SK-N-SH (cell line): ENCODE results near the gene LCMT2. TPM values are rescaled to one million over a fixed set of nuclear protein-coding genes. Genes with fewer than 3 reads are reported as not detected.

ENCODE experiments used
- CTCF ChIA-PET: fragments of 300-600, 350-600 bp; formaldehyde crosslinking; extraction: SDS; loops from one replicate; lab custom pipeline; 2021; lab: Yijun Ruan, JAX
- POLR2A ChIA-PET: fragments of 350-600 bp; sonication (Branson Sonifier 250); formaldehyde crosslinking; extraction: SDS; loops from one replicate; lab custom pipeline; 2020; ENCODE audit warnings: antibody characterized with exemption, inconsistent platforms; lab: Yijun Ruan, JAX
- DNase-seq: peaks from one replicate; pipeline ENCODE4 v3.0.0; 2012
- H2AFZ ChIP-seq: fragments of 200-600 bp; sonication (generic); 2 replicates; pipeline ENCODE4 v1.8.1; 2016; ENCODE audit warnings: antibody characterized with exemption, mild to moderate bottlenecking, low read depth
- H3F3A ChIP-seq: fragments of 200-600 bp; sonication (generic); replicated peaks from 2 replicates; pipeline ENCODE3; 2016; ENCODE audit warnings: antibody characterized with exemption, mild to moderate bottlenecking; ENCODE audit not compliant: insufficient read depth
- H3K27ac ChIP-seq, 2 experiments: fragments of 200-500 bp in 1 of 2; fragments of 200-600 bp in 1 of 2; sonication (Bioruptor generic) in 1 of 2; sonication (generic), shearing (Covaris generic) in 1 of 2; 2 replicates each; pipeline versions ENCODE4 v1.5.1 to v1.6.1; 2014 to 2016; ENCODE audit warnings: low read depth in 2 of 2, inconsistent platforms in 1 of 2, low read length in 1 of 2, mild to moderate bottlenecking in 1 of 2, mixed read lengths in 1 of 2
- H3K27me3 ChIP-seq: fragments of 200-600 bp; sonication (generic), shearing (Covaris generic); 2 replicates; pipeline ENCODE4 v1.6.1; 2016; ENCODE audit warnings: mixed run types; ENCODE audit not compliant: insufficient read depth
- H3K36me3 ChIP-seq, 2 experiments: fragments of 200-500 bp in 1 of 2; fragments of 200-600 bp in 1 of 2; sonication (Bioruptor generic) in 1 of 2; sonication (generic) in 1 of 2; replicated peaks in 1 of 2; 2 replicates each; pipeline versions ENCODE3 to v1.5.1; 2014 to 2016; ENCODE audit warnings: low read length in 1 of 2, mild to moderate bottlenecking in 1 of 2; ENCODE audit not compliant: insufficient read depth in 2 of 2, control insufficient read depth in 1 of 2
- H3K4me1 ChIP-seq, 2 experiments: fragments of 200-500 bp in 1 of 2; fragments of 200-600 bp in 1 of 2; sonication (Bioruptor generic) in 1 of 2; sonication (generic), shearing (Covaris generic) in 1 of 2; 2 replicates each; pipeline versions ENCODE4 v1.5.1 to v1.6.1; 2014 to 2016; ENCODE audit warnings: low read depth in 1 of 2, low read length in 1 of 2, mixed run types in 1 of 2; ENCODE audit not compliant: insufficient read depth in 2 of 2, control insufficient read depth in 1 of 2
- H3K4me2 ChIP-seq: fragments of 200-600 bp; sonication (generic), shearing (Covaris generic); 2 replicates; pipeline ENCODE4 v1.6.1; 2017; ENCODE audit warnings: mixed run types
- H3K4me3 ChIP-seq, 2 experiments: fragments of 200-500 bp in 1 of 2; fragments of 200-600 bp in 1 of 2; sonication (Bioruptor generic) in 1 of 2; sonication (generic), shearing (Covaris generic) in 1 of 2; 2 replicates each; pipeline versions ENCODE4 v1.5.1 to v1.8.1; 2014 to 2016; ENCODE audit warnings: low read depth in 2 of 2, inconsistent platforms in 1 of 2, low read length in 1 of 2, mild to moderate bottlenecking in 1 of 2, mixed read lengths in 1 of 2, moderate library complexity in 1 of 2
- H3K79me2 ChIP-seq: fragments of 200-600 bp; sonication (generic); 2 replicates; pipeline ENCODE4 v1.8.1; 2017; ENCODE audit warnings: mild to moderate bottlenecking; ENCODE audit not compliant: insufficient read depth
- H3K9ac ChIP-seq: fragments of 200-600 bp; sonication (generic); 2 replicates; pipeline ENCODE4 v1.6.1; 2017; ENCODE audit warnings: mixed run types
- H3K9me2 ChIP-seq: fragments of 200-600 bp; sonication (generic); 2 replicates; pipeline ENCODE4 v1.6.1; 2017; ENCODE audit warnings: mixed run types
- H3K9me3 ChIP-seq: fragments of 200-600 bp; sonication (generic); 2 replicates; pipeline ENCODE4 v1.6.1; 2017; ENCODE audit warnings: mixed run types, mild to moderate bottlenecking, moderate library complexity
- H4K20me1 ChIP-seq: fragments of 200-600 bp; sonication (generic); 2 replicates; pipeline ENCODE4 v1.6.1; 2017; ENCODE audit warnings: mild to moderate bottlenecking, mixed run types; ENCODE audit not compliant: insufficient read depth
- ELF1 ChIP-seq: IDR thresholded peaks from 2 replicates; pipeline ENCODE4 v1.4.0; 2012
- EP300 ChIP-seq, 2 experiments: IDR thresholded peaks; 2 replicates each; pipeline versions ENCODE4 v1.4.0 to v1.6.1; 2012; ENCODE audit warnings: borderline replicate concordance in 1 of 2, low read depth in 1 of 2, low read length in 1 of 2
- EZH2phosphoT487 ChIP-seq: fragments of 200-600 bp; sonication (generic); IDR thresholded peaks from 2 replicates; pipeline ENCODE4 v1.6.1; 2017; ENCODE audit warnings: low read depth, mixed run types, mild to moderate bottlenecking, antibody characterized with exemption, moderate library complexity, borderline replicate concordance
- FOSL2 ChIP-seq: IDR thresholded peaks from 2 replicates; pipeline ENCODE4 v1.4.0; 2012; ENCODE audit warnings: low read depth, mild to moderate bottlenecking, moderate library complexity, borderline replicate concordance
- MXI1 ChIP-seq: IDR thresholded peaks from 2 replicates; pipeline ENCODE4 v1.6.1; 2012; ENCODE audit warnings: mild to moderate bottlenecking, low read depth, low read length, improper control_type of control experiment
- NFIC ChIP-seq: IDR thresholded peaks from 2 replicates; pipeline ENCODE4 v1.4.0; 2012; ENCODE audit warnings: borderline replicate concordance
- NRF1 ChIP-seq: IDR thresholded peaks from 2 replicates; pipeline ENCODE4 v1.6.1; 2012; ENCODE audit warnings: low read depth, mild to moderate bottlenecking, low read length
- RCOR1 ChIP-seq: fragments of 150-350 bp; IDR thresholded peaks from 2 replicates; pipeline ENCODE4 v1.6.1; 2017; ENCODE audit warnings: antibody characterized with exemption, low read length
- REST ChIP-seq: IDR thresholded peaks from 2 replicates; pipeline ENCODE4 v1.6.1; 2012; ENCODE audit warnings: mild to moderate bottlenecking, low read depth, low read length, moderate library complexity
- RFX5 ChIP-seq: IDR thresholded peaks from 2 replicates; pipeline ENCODE4 v1.6.1; 2012; ENCODE audit warnings: mild to moderate bottlenecking, improper control_type of control experiment, low read length
- RXRA ChIP-seq: IDR thresholded peaks from 2 replicates; pipeline ENCODE4 v1.4.0; 2012; ENCODE audit warnings: low read depth, mild to moderate bottlenecking, borderline replicate concordance
- SIN3A ChIP-seq: IDR thresholded peaks from 2 replicates; pipeline ENCODE4 v1.6.1; 2012; ENCODE audit warnings: low read depth, mild to moderate bottlenecking, low read length, moderate library complexity, borderline replicate concordance
- TAF1 ChIP-seq: IDR thresholded peaks from 2 replicates; pipeline ENCODE4 v1.6.1; 2012; ENCODE audit warnings: low read depth, mild to moderate bottlenecking, low read length, moderate library complexity, borderline replicate concordance
- TCF12 ChIP-seq: IDR thresholded peaks from 2 replicates; pipeline ENCODE4 v1.4.0; 2012
- TEAD4 ChIP-seq: IDR thresholded peaks from 2 replicates; pipeline ENCODE4 v1.4.0; 2012; ENCODE audit warnings: mild to moderate bottlenecking, borderline replicate concordance; ENCODE audit not compliant: insufficient read depth
- USF2 ChIP-seq: fragments of 150-350 bp; IDR thresholded peaks from 2 replicates; pipeline ENCODE4 v1.6.1; 2017; ENCODE audit warnings: antibody characterized with exemption, low read length, low read depth, borderline replicate concordance
- WGBS: methylation state at CpG from one replicate; pipeline ENCODE4 v1.1.6; 2017; ENCODE audit warnings: low lambda C conversion rate; 5-methylcytosine and 5-hydroxymethylcytosine counted together
- polyA plus RNA-seq, 3 experiments: library from polyadenylated mRNA; depleted of rRNA; stranded (reverse); fragments of >200 nt; gene quantifications; 2 replicates each; pipeline ENCODE4 v1.2.3, GENCODE V29; 2012
- TF ChIP-seq, protein P1 (sequence below): IDR thresholded peaks from 2 replicates; pipeline ENCODE4 v1.4.0; 2012; ENCODE audit warnings: low read depth, borderline replicate concordance
- TF ChIP-seq, protein P2 (sequence below): IDR thresholded peaks from 2 replicates; pipeline ENCODE4; 2012
- TF ChIP-seq, protein P3 (sequence below): IDR thresholded peaks from 2 replicates; pipeline ENCODE4 v1.4.0; 2012; ENCODE audit warnings: low read depth, borderline replicate concordance

Gene LCMT2, protein sequence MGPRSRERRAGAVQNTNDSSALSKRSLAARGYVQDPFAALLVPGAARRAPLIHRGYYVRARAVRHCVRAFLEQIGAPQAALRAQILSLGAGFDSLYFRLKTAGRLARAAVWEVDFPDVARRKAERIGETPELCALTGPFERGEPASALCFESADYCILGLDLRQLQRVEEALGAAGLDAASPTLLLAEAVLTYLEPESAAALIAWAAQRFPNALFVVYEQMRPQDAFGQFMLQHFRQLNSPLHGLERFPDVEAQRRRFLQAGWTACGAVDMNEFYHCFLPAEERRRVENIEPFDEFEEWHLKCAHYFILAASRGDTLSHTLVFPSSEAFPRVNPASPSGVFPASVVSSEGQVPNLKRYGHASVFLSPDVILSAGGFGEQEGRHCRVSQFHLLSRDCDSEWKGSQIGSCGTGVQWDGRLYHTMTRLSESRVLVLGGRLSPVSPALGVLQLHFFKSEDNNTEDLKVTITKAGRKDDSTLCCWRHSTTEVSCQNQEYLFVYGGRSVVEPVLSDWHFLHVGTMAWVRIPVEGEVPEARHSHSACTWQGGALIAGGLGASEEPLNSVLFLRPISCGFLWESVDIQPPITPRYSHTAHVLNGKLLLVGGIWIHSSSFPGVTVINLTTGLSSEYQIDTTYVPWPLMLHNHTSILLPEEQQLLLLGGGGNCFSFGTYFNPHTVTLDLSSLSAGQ
- polyA plus RNA-seq (2012; rRNA removed) = 7.1 and 9.6 TPM in 2 replicates
- 8.0 and 8.8 TPM in 2 replicates for polyA plus RNA-seq (2012; cell fraction: cytosol; rRNA removed)
- 3.7 and 6.4 TPM in 2 replicates for polyA plus RNA-seq (2012; cell fraction: nucleus; rRNA removed)

DNA sequence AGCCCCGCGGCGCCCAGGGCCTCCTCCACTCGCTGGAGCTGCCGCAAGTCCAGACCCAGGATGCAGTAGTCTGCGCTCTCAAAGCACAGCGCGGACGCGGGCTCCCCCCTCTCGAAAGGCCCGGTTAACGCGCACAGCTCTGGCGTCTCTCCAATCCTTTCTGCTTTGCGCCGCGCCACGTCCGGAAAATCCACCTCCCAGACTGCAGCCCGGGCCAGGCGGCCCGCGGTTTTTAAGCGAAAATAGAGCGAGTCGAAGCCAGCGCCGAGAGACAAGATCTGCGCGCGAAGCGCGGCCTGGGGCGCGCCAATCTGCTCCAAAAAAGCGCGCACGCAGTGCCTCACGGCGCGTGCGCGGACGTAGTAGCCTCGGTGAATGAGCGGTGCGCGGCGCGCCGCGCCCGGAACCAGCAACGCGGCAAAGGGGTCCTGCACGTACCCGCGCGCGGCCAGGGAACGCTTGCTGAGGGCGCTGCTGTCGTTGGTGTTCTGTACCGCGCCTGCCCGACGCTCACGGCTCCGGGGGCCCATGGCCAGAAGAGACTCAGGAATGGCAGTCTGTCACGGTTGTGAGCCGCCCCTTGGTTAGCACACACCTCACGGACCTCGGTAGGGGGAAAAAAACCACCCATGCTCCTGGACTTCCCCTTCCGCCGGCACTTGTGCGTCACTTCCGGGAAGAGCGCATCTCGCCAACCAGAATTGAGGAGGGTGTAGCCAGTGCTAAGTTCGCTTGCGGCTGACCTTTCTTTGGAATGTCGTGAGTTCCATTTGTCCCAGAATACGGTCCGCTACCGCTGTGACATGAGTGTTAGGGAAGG, at the start of gene LCMT2:
Gene LCMT2 (minus strand): TSS at position 614 of the 820 bp plus-strand sequence. CDS start 84 bp downstream, at position 530.
- peak within 1 kb of the TSS; percentile 80 to 96 for H3K27ac ChIP-seq
- H3K4me1 ChIP-seq = peaks cover 6 to 13% of the 10 kb centered on the region in 2 experiments; a peak in 3 of 4 replicates
- H3F3A ChIP-seq = no peaks in the 10 kb centered on the region
- ChIA-PET POLR2A (interaction anchor here (1.1 kb wide), 1 partner anchor 72 kb away, joined by 3 read pairs; no protein-coding TSS in a partner anchor), CTCF (interaction anchor here (0.8 to 6.8 kb wide), 2 partner anchors 45 to 105 kb away, joined by 4 to 22 read pairs; no protein-coding TSS in a partner anchor)
- no peaks in the 10 kb centered on the region for H3K9me3 ChIP-seq
- H3K4me2 ChIP-seq = peak within 1 kb of the TSS; percentile 96
- peaks cover 16 to 21% of the 10 kb centered on the region in 2 experiments for H3K36me3 ChIP-seq
- peak within 1 kb of the TSS; percentile 91 for H2AFZ ChIP-seq
- DNase-seq = peak; percentile 93
- H3K27me3 ChIP-seq = no peaks in the 10 kb centered on the region
- no peaks in the 10 kb centered on the region for H4K20me1 ChIP-seq
- peaks cover 18% of the 10 kb centered on the region for H3K79me2 ChIP-seq
- peak within 1 kb of the TSS; percentile 80 for H3K9ac ChIP-seq
- H3K4me3 ChIP-seq = peak within 1 kb of the TSS; percentile 76 to 88
- H3K9me2 ChIP-seq = no peaks in the 10 kb centered on the region
- WGBS = 2% methylated on average over 28 of the region's 86 CpGs
- TF ChIP-seq MXI1 = peak; percentile 74
- TF ChIP-seq EZH2phosphoT487 = no peak
- TF ChIP-seq, protein P1, sequence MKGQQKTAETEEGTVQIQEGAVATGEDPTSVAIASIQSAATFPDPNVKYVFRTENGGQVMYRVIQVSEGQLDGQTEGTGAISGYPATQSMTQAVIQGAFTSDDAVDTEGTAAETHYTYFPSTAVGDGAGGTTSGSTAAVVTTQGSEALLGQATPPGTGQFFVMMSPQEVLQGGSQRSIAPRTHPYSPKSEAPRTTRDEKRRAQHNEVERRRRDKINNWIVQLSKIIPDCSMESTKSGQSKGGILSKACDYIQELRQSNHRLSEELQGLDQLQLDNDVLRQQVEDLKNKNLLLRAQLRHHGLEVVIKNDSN = no peak
- TF ChIP-seq TEAD4 = peak; percentile 87
- peak; percentile 68 for TF ChIP-seq NRF1
- peak; percentile 89 for TF ChIP-seq ELF1
- TF ChIP-seq USF2 = no peak
- TF ChIP-seq, protein P2, sequence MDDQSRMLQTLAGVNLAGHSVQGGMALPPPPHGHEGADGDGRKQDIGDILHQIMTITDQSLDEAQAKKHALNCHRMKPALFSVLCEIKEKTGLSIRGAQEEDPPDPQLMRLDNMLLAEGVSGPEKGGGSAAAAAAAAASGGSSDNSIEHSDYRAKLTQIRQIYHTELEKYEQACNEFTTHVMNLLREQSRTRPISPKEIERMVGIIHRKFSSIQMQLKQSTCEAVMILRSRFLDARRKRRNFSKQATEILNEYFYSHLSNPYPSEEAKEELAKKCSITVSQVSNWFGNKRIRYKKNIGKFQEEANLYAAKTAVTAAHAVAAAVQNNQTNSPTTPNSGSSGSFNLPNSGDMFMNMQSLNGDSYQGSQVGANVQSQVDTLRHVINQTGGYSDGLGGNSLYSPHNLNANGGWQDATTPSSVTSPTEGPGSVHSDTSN = no peak
- TF ChIP-seq REST = peak; percentile 3; the same call in 1 of the 2 replicates
- peak in 1 of 2 experiments; percentile 26; a peak in 1 of 4 replicates for TF ChIP-seq EP300 (IDR thresholded peaks at IDR 0.05; ENCODE audit: borderline replicate concordance in 1 of 2, low read depth in 1 of 2, low read length in 1 of 2)
- no peak; the same call in 1 of the 2 replicates for TF ChIP-seq TCF12
- TF ChIP-seq FOSL2 = no peak
- no peak for TF ChIP-seq RXRA
- no peak for TF ChIP-seq NFIC
- peak; percentile 18; the same call in 1 of the 2 replicates for TF ChIP-seq SIN3A
- no peak; the same call in 1 of the 2 replicates for TF ChIP-seq RFX5
- TF ChIP-seq TAF1 = peak; percentile 52; the same call in 1 of the 2 replicates
- TF ChIP-seq, protein P3, sequence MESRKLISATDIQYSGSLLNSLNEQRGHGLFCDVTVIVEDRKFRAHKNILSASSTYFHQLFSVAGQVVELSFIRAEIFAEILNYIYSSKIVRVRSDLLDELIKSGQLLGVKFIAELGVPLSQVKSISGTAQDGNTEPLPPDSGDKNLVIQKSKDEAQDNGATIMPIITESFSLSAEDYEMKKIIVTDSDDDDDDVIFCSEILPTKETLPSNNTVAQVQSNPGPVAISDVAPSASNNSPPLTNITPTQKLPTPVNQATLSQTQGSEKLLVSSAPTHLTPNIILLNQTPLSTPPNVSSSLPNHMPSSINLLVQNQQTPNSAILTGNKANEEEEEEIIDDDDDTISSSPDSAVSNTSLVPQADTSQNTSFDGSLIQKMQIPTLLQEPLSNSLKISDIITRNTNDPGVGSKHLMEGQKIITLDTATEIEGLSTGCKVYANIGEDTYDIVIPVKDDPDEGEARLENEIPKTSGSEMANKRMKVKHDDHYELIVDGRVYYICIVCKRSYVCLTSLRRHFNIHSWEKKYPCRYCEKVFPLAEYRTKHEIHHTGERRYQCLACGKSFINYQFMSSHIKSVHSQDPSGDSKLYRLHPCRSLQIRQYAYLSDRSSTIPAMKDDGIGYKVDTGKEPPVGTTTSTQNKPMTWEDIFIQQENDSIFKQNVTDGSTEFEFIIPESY = no peak
- TF ChIP-seq RCOR1 = no peak
